ENCODE results near the gene CES4A. TPM values are rescaled to one million over a fixed set of nuclear protein-coding genes. Genes with fewer than 3 reads are reported as not detected.
A peak's percentile ranks its signal among the peaks of the same experiment; 100 is the strongest.
"Not testable (repeated sequence)": the region's sequence is repeated elsewhere in the genome, so short reads cannot be mapped to it uniquely, and the experiment has no call there.

Gene CES4A
- total RNA-seq, 1 experiment from 2014 or later = 0.34 TPM

- peak; percentile 83 for DNase-seq (ENCODE audit: low spot score)
- in situ Hi-C loops (cut with HindIII; ENCODE audit: low sequenced_read_pairs) = no loop called here
Observed at GRCh38 chr16:66977341-66978113, 10.9 kb upstream of the CES4A start.

- no peak for DNase-seq (ENCODE audit: low spot score)
- in situ Hi-C loops (cut with HindIII; ENCODE audit: low sequenced_read_pairs) = no loop called here
Observed at GRCh38 chr16:66979011-66979717, 9.2 kb upstream of the CES4A start.

- DNase-seq (ENCODE audit: low spot score) = no peak
- in situ Hi-C loops (cut with HindIII; ENCODE audit: low sequenced_read_pairs) = no loop called here
Observed at GRCh38 chr16:66983033-66983432, 5.4 kb upstream of the CES4A start.

GRCh38 chr16:66984892-66985311, 3.5 kb upstream of the CES4A start:
- DNase-seq (ENCODE audit: low spot score) = no peak
- in situ Hi-C loops (cut with HindIII; ENCODE audit: low sequenced_read_pairs) = no loop called here

- in situ Hi-C loops (cut with HindIII; ENCODE audit: low sequenced_read_pairs) = no loop called here
- DNase-seq (ENCODE audit: low spot score) = no peak
Observed at GRCh38 chr16:66986559-66986958, 1.8 kb upstream of the CES4A start.

GRCh38 chr16:66991545-66992077, 3.2 kb downstream of the CES4A start:
- in situ Hi-C loops (cut with HindIII; ENCODE audit: low sequenced_read_pairs) = no loop called here
- no peak for DNase-seq (ENCODE audit: low spot score)

GRCh38 chr16:66993558-66993957, 5.2 kb downstream of the CES4A start:
- in situ Hi-C loops (cut with HindIII; ENCODE audit: low sequenced_read_pairs); DNase-seq (ENCODE audit: low spot score): not testable (repeated sequence)

- in situ Hi-C loops (cut with HindIII; ENCODE audit: low sequenced_read_pairs) = no loop called here
- peak; percentile 37 for DNase-seq (ENCODE audit: low spot score)
Observed at GRCh38 chr16:66996324-66996982, 8.1 kb downstream of the CES4A start.

GRCh38 chr16:66996983-66997358, 8.6 kb downstream of the CES4A start:
- DNase-seq (ENCODE audit: low spot score) = no peak
- in situ Hi-C loops (cut with HindIII; ENCODE audit: low sequenced_read_pairs) = no loop called here

- in situ Hi-C loops (cut with HindIII; ENCODE audit: low sequenced_read_pairs) = no loop called here
- peak; percentile 86 for DNase-seq (ENCODE audit: low spot score)
Observed at GRCh38 chr16:67000384-67001351, 12.3 kb downstream of the CES4A start.

- in situ Hi-C loops (cut with HindIII; ENCODE audit: low sequenced_read_pairs) = no loop called here
- DNase-seq (ENCODE audit: low spot score) = no peak
Observed at GRCh38 chr16:67001726-67002125, 13.3 kb downstream of the CES4A start.

- in situ Hi-C loops (cut with HindIII; ENCODE audit: low sequenced_read_pairs) = no loop called here
- DNase-seq (ENCODE audit: low spot score) = no peak
Observed at GRCh38 chr16:67006930-67007658, 18.7 kb downstream of the CES4A start.

GRCh38 chr16:67009158-67009557, 20.8 kb downstream of the CES4A start:
- DNase-seq (ENCODE audit: low spot score) = no peak
- in situ Hi-C loops (cut with HindIII; ENCODE audit: low sequenced_read_pairs) = no loop called here

GRCh38 chr16:67011274-67011673, 22.9 kb downstream of the CES4A start:
- no peak for DNase-seq (ENCODE audit: low spot score)
- in situ Hi-C loops (cut with HindIII; ENCODE audit: low sequenced_read_pairs) = no loop called here

GRCh38 chr16:67013233-67013822, 24.9 kb downstream of the CES4A start:
- DNase-seq (ENCODE audit: low spot score) = no peak
- in situ Hi-C loops (cut with HindIII; ENCODE audit: low sequenced_read_pairs) = no loop called here

GRCh38 chr16:67013823-67014633, 25.6 kb downstream of the CES4A start:
- in situ Hi-C loops (cut with HindIII; ENCODE audit: low sequenced_read_pairs) = no loop called here
- DNase-seq (ENCODE audit: low spot score) = no peak

GRCh38 chr16:67014634-67015312, 26.4 kb downstream of the CES4A start:
- in situ Hi-C loops (cut with HindIII; ENCODE audit: low sequenced_read_pairs) = no loop called here
- DNase-seq (ENCODE audit: low spot score) = no peak

All from G401 (cell line).